ENCODE measurements around the gene MCEMP1.

GRCh38 chr19:7715671-7716070, 38.8 kb downstream of the MCEMP1 start:
- TF ChIP-seq CTCF (IDR thresholded peaks at IDR 0.05; ENCODE audit: insufficient read depth, low read length, poor library complexity, severe bottlenecking) (no peak), EZH2phosphoT487 (conservative IDR thresholded peaks at IDR 0.05; ENCODE audit: low read length) (no peak)

Measured in SU-DHL-6 (cell line).